ENCODE data around the gene LMAN1. TPM values are rescaled to one million over a fixed set of nuclear protein-coding genes. Genes with fewer than 3 reads are reported as not detected.

LMAN1 gene
- total and polyA plus RNA-seq, 2 of the 4 experiments (the other 2 are of a cell fraction) = 83.1 to 213 TPM

DNA sequence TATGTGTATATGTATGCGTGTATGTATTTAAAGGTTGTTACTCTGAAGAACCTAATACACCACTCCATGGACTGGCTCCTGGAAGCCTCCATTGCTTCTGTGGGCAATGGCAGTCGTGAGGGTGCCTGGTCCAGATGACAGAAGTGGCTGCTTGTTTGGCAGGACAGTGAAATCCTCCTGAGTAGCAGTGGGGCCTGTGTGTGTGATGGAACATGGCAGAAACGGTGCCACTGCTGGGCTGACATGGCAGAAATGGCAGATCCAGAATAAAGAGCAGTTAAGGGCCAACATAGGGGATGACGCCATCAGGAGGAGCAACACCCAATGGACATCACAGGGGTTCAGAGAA is 34.5 kb downstream of the LMAN1 start:
- Histone ChIP-seq H3K56ac (ENCODE audit: extremely low read depth, insufficient read depth, low read length) (no peak overlapping the region), H2AK5ac (ENCODE audit: low read depth, low read length) (no peak overlapping the region), H3K4me3 (ENCODE audit: insufficient read depth, low read depth, low read length) (no peak overlapping the region), H3K79me1 (ENCODE audit: low read depth in 1 of 2, low read length in 2 of 2) (no peaks in the 10 kb centered on the region), H3K27me3 (ENCODE audit: control insufficient read depth, insufficient read depth, low read length) (peaks cover 5% of the 10 kb centered on the region), H3K36me3 (ENCODE audit: control insufficient read depth, insufficient read depth, low read length) (peaks cover 19% of the 10 kb centered on the region), H3K9me1 (ENCODE audit: insufficient read depth, low read length) (no peaks in the 10 kb centered on the region), H2BK20ac (ENCODE audit: low read depth, low read length) (no peak overlapping the region), H3K9me3 (ENCODE audit: control insufficient read depth, insufficient read depth, low read length) (no peaks in the 10 kb centered on the region), H2BK15ac (ENCODE audit: low read depth, low read length) (no peak overlapping the region), H3K4me2 (ENCODE audit: low read depth, low read length) (no peak overlapping the region), H3K23ac (ENCODE audit: low read depth, low read length) (no peak overlapping the region), H3K4ac (ENCODE audit: low read depth, low read length) (no peak overlapping the region), H4K5ac (ENCODE audit: low read depth, low read length) (no peak overlapping the region), H2BK120ac (ENCODE audit: low read depth, low read length) (no peak overlapping the region), H3K14ac (replicated peaks; ENCODE audit: low read depth, low read length) (no peak overlapping the region), H2BK5ac (ENCODE audit: low read depth, low read length, poor library complexity, severe bottlenecking) (no peak overlapping the region), H4K91ac (ENCODE audit: insufficient read depth, low read depth, low read length) (no peak overlapping the region), H3K4me1 (ENCODE audit: control insufficient read depth, insufficient read depth, low read length) (no peaks in the 10 kb centered on the region), H3K27ac (ENCODE audit: insufficient read depth, low read length) (no peak overlapping the region), H2AK9ac (replicated peaks; ENCODE audit: low read depth, low read length, poor library complexity) (no peak overlapping the region), H3K9ac (ENCODE audit: low read depth, low read length) (no peak overlapping the region), H3K18ac (ENCODE audit: low read depth, low read length) (no peak overlapping the region), H4K20me1 (ENCODE audit: insufficient read depth, low read length) (no peaks in the 10 kb centered on the region), H4K8ac (ENCODE audit: low read depth in 2 of 2, low read length in 2 of 2) (no peak overlapping the region), H2AFZ (replicated peaks; ENCODE audit: low read length, poor library complexity) (no peak overlapping the region)
- in situ Hi-C loops (cut with MboI; ENCODE audit: low sequenced_read_pairs) (no loop called here), dilution Hi-C loops (cut with HindIII; ENCODE audit: low sequenced_read_pairs, unreplicated experiment) (no loop called here), intact Hi-C loops (cut with micrococcal nuclease) (no loop called here)
- POLR2A ChIA-PET (ENCODE audit: unreplicated experiment) = no interaction called here
- no peak for DNase-seq
- BruUV-seq (replicated peaks) = no TSS peak
- CTCF ChIA-PET = no interaction called here
- TF ChIP-seq, protein P1, sequence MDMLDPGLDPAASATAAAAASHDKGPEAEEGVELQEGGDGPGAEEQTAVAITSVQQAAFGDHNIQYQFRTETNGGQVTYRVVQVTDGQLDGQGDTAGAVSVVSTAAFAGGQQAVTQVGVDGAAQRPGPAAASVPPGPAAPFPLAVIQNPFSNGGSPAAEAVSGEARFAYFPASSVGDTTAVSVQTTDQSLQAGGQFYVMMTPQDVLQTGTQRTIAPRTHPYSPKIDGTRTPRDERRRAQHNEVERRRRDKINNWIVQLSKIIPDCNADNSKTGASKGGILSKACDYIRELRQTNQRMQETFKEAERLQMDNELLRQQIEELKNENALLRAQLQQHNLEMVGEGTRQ (IDR thresholded peaks at IDR 0.05; ENCODE audit: low read depth, low read length) = no peak
- TF ChIP-seq, protein P2, sequence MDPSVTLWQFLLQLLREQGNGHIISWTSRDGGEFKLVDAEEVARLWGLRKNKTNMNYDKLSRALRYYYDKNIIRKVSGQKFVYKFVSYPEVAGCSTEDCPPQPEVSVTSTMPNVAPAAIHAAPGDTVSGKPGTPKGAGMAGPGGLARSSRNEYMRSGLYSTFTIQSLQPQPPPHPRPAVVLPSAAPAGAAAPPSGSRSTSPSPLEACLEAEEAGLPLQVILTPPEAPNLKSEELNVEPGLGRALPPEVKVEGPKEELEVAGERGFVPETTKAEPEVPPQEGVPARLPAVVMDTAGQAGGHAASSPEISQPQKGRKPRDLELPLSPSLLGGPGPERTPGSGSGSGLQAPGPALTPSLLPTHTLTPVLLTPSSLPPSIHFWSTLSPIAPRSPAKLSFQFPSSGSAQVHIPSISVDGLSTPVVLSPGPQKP (IDR thresholded peaks at IDR 0.05; ENCODE audit: borderline replicate concordance, low read depth, low read length) = no peak
- TF ChIP-seq MAZ (IDR thresholded peaks at IDR 0.05; ENCODE audit: borderline replicate concordance, low read depth, low read length) = no peak
- TF ChIP-seq SMC3 (IDR thresholded peaks at IDR 0.05; ENCODE audit: low read depth, low read length) = no peak
- TF ChIP-seq CHD1 (IDR thresholded peaks at IDR 0.05; ENCODE audit: low read depth, low read length) = no peak
- no peak for TF ChIP-seq FOS (IDR thresholded peaks at IDR 0.05; ENCODE audit: low read depth, low read length)
- TF ChIP-seq NFE2L2 (IDR thresholded peaks at IDR 0.05; ENCODE audit: low read depth, low read length) = no peak
- TF ChIP-seq RAD21 (IDR thresholded peaks at IDR 0.05; ENCODE audit: low read length) = no peak
- TF ChIP-seq MXI1 (IDR thresholded peaks at IDR 0.05; ENCODE audit: borderline replicate concordance, low read depth, low read length) = no peak
- WGBS, 2 experiments (ENCODE audit: extremely low coverage in 2 of 2, insufficient read length in 1 of 2) = 100% methylated on average over 1 of the region's 4 CpGs; no CpG with 5 or more reads in 1 of the 2 experiments
- ATAC-seq (ENCODE audit: low read depth) = no peak
